ES-I3 (cell line): Measurements from ENCODE around the gene RERE.
A peak's percentile ranks its signal among the peaks of the same experiment; 100 is the strongest.

Experiments used
- H3K36me3 ChIP-seq: 2 replicates; pipeline ENCODE4 v1.6.1; 2013; ENCODE audit warnings: mild to moderate bottlenecking, low read length, control low read depth, moderate library complexity; ENCODE audit not compliant: insufficient read depth
- H3K4me1 ChIP-seq: 2 replicates; pipeline ENCODE4 v1.6.1; 2013; ENCODE audit warnings: mild to moderate bottlenecking, control low read depth, low read length; ENCODE audit not compliant: insufficient read depth
- H3K9ac ChIP-seq: 2 replicates; pipeline ENCODE4 v1.6.1; 2013; ENCODE audit warnings: low read depth, mild to moderate bottlenecking, low read length, moderate library complexity
- H3K9me3 ChIP-seq: 2 replicates; pipeline ENCODE4 v1.6.1; 2013; ENCODE audit warnings: mild to moderate bottlenecking, low read length, moderate library complexity; ENCODE audit not compliant: control insufficient read depth, insufficient read depth

Gene RERE

GRCh38 chr1:8718850-8719361 lies 98.5 kb downstream of the RERE start:
- peaks cover 19% of the 10 kb centered on the region for H3K4me1 ChIP-seq

GRCh38 chr1:8717148-8717547 lies 100.3 kb downstream of the RERE start:
- Histone ChIP-seq H3K9me3 (no peaks in the 10 kb centered on the region), H3K36me3 (no peaks in the 10 kb centered on the region), H3K9ac (no peak overlapping the region), H3K4me1 (peaks cover 28% of the 10 kb centered on the region)

More at GRCh38 chr1:8718850-8719361, 98.5 kb downstream of the RERE start:
- Histone ChIP-seq H3K36me3 (no peaks in the 10 kb centered on the region), H3K9me3 (no peaks in the 10 kb centered on the region), H3K9ac (no peak overlapping the region)

- Histone ChIP-seq H3K4me1 (peaks cover 37% of the 10 kb centered on the region), H3K36me3 (no peaks in the 10 kb centered on the region), H3K9ac (no peak overlapping the region), H3K9me3 (no peaks in the 10 kb centered on the region)
Observed at GRCh38 chr1:8716238-8716637, 101.2 kb downstream of the RERE start.

- no peaks in the 10 kb centered on the region for H3K36me3 ChIP-seq
- H3K4me1 ChIP-seq, result peaks cover 42% of the 10 kb centered on the region
- H3K9ac ChIP-seq, result no peak overlapping the region
- no peaks in the 10 kb centered on the region for H3K9me3 ChIP-seq
Observed at GRCh38 chr1:8714173-8714572, 103.3 kb downstream of the RERE start.

- peak overlapping the region; percentile 29 for H3K9ac ChIP-seq
- H3K36me3 ChIP-seq, result no peaks in the 10 kb centered on the region
- H3K4me1 ChIP-seq, result peaks cover 31% of the 10 kb centered on the region
- H3K9me3 ChIP-seq, result no peaks in the 10 kb centered on the region
Observed at GRCh38 chr1:8712413-8713231, 104.8 kb downstream of the RERE start.

- H3K4me1 ChIP-seq, result peaks cover 36% of the 10 kb centered on the region
- no peaks in the 10 kb centered on the region for H3K9me3 ChIP-seq
- H3K36me3 ChIP-seq, result no peaks in the 10 kb centered on the region
- peak overlapping the region; percentile 29; the same call in 1 of the 2 replicates for H3K9ac ChIP-seq
Observed at GRCh38 chr1:8711873-8712412, 105.5 kb downstream of the RERE start.

GRCh38 chr1:8711151-8711550 lies 106.3 kb downstream of the RERE start:
- H3K9me3 ChIP-seq, result no peaks in the 10 kb centered on the region
- H3K4me1 ChIP-seq, result peaks cover 40% of the 10 kb centered on the region
- no peak overlapping the region for H3K9ac ChIP-seq
- no peaks in the 10 kb centered on the region for H3K36me3 ChIP-seq

GRCh38 chr1:8708259-8708658 lies 109.2 kb downstream of the RERE start:
- H3K36me3 ChIP-seq, result no peaks in the 10 kb centered on the region
- H3K9me3 ChIP-seq, result no peaks in the 10 kb centered on the region
- peaks cover 50% of the 10 kb centered on the region for H3K4me1 ChIP-seq
- no peak overlapping the region for H3K9ac ChIP-seq

GRCh38 chr1:8706995-8707396 lies 110.4 kb downstream of the RERE start:
- H3K9me3 ChIP-seq, result no peaks in the 10 kb centered on the region
- H3K36me3 ChIP-seq, result no peaks in the 10 kb centered on the region
- no peak overlapping the region for H3K9ac ChIP-seq
- H3K4me1 ChIP-seq, result peaks cover 41% of the 10 kb centered on the region

- no peaks in the 10 kb centered on the region for H3K36me3 ChIP-seq
- H3K9me3 ChIP-seq, result no peaks in the 10 kb centered on the region
- H3K4me1 ChIP-seq, result peaks cover 34% of the 10 kb centered on the region
- no peak overlapping the region for H3K9ac ChIP-seq
Observed at GRCh38 chr1:8706291-8706690, 111.1 kb downstream of the RERE start.

- Histone ChIP-seq H3K36me3 (no peaks in the 10 kb centered on the region), H3K9ac (no peak overlapping the region; the same call in 1 of the 2 replicates), H3K4me1 (peaks cover 34% of the 10 kb centered on the region), H3K9me3 (no peaks in the 10 kb centered on the region)
Observed at GRCh38 chr1:8704866-8705506, 112.5 kb downstream of the RERE start.

GRCh38 chr1:8702850-8703810 lies 114.3 kb downstream of the RERE start:
- Histone ChIP-seq H3K4me1 (peaks cover 37% of the 10 kb centered on the region), H3K9ac (peak overlapping the region; percentile 66), H3K9me3 (no peaks in the 10 kb centered on the region), H3K36me3 (no peaks in the 10 kb centered on the region)

- H3K4me1 ChIP-seq, result peaks cover 37% of the 10 kb centered on the region
Observed at GRCh38 chr1:8702472-8702849, 115.0 kb downstream of the RERE start.

More at GRCh38 chr1:8702472-8702849, 115.0 kb downstream of the RERE start:
- no peaks in the 10 kb centered on the region for H3K36me3 ChIP-seq
- H3K9ac ChIP-seq, result peak overlapping the region; percentile 66
- H3K9me3 ChIP-seq, result no peaks in the 10 kb centered on the region
